ENCODE measurements around the gene GAS1. TPM values are rescaled to one million over a fixed set of nuclear protein-coding genes. Genes with fewer than 3 reads are reported as not detected.

GAS1 gene
- total RNA-seq, 1 experiment from 2014 or later: 0.07 TPM

GRCh38 chr9:86977205-86977835 lies 30.0 kb upstream of the GAS1 start:
- H3K4me1 ChIP-seq (ENCODE audit: control insufficient read depth in 1 of 2, insufficient read depth in 2 of 2, low read length in 2 of 2): no peaks in the 10 kb centered on the region
- no peaks in the 10 kb centered on the region for H3K9me2 ChIP-seq (ENCODE audit: insufficient read depth)
- POLR2A ChIA-PET: no interaction called here
- H4K20me1 ChIP-seq (ENCODE audit: insufficient read depth): no peaks in the 10 kb centered on the region
- H2AFZ ChIP-seq (ENCODE audit: low read depth, low read length, poor library complexity, severe bottlenecking): no peak overlapping the region
- no peak for TF ChIP-seq EZH2phosphoT487 (IDR thresholded peaks at IDR 0.05; ENCODE audit: borderline replicate concordance)
- TF ChIP-seq, protein P1, sequence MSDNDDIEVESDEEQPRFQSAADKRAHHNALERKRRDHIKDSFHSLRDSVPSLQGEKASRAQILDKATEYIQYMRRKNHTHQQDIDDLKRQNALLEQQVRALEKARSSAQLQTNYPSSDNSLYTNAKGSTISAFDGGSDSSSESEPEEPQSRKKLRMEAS (IDR thresholded peaks at IDR 0.05): no peak
- no TSS peak for BruUV-seq (replicated peaks)
- H3K27ac ChIP-seq (ENCODE audit: low read depth, low read length): no peak overlapping the region
- peaks cover 66% of the 10 kb centered on the region for H3K27me3 ChIP-seq (ENCODE audit: insufficient read depth, low read length)
- RAD21 ChIA-PET (ENCODE audit: low non-redundant PET in 1 of 2, low total read pairs in 2 of 2, uncharacterized antibody in 2 of 2, unreplicated experiment in 2 of 2): no interaction called here
- H3K9ac ChIP-seq (ENCODE audit: low read length): no peak overlapping the region
- intact Hi-C loops (cut with micrococcal nuclease): no loop called here
- CTCF ChIA-PET: no interaction called here
- no peaks in the 10 kb centered on the region for H3K9me3 ChIP-seq (ENCODE audit: control insufficient read depth in 1 of 2, insufficient read depth in 1 of 2, low read depth in 1 of 2, low read length in 2 of 2)
- no peaks in the 10 kb centered on the region for H3K36me3 ChIP-seq (ENCODE audit: control insufficient read depth in 1 of 2, insufficient read depth in 2 of 2, low read length in 2 of 2)
- ATAC-seq (no peak), DNase-seq (ENCODE audit: low read depth, low spot score) (no peak)
- H3K79me2 ChIP-seq (ENCODE audit: insufficient read depth, low read length): no peaks in the 10 kb centered on the region
- no peak overlapping the region for H3K4me3 ChIP-seq (replicated peaks in 1 of 2; ENCODE audit: low read depth in 1 of 2, low read length in 2 of 2)
- H3K4me2 ChIP-seq (ENCODE audit: low read length): no peak overlapping the region

GRCh38 chr9:86975606-86976005 lies 28.3 kb upstream of the GAS1 start:
- Histone ChIP-seq H3K4me1 (ENCODE audit: control insufficient read depth in 1 of 2, insufficient read depth in 2 of 2, low read length in 2 of 2) (no peaks in the 10 kb centered on the region), H3K9ac (ENCODE audit: low read length) (no peak overlapping the region), H3K27me3 (ENCODE audit: insufficient read depth, low read length) (peaks cover 58% of the 10 kb centered on the region), H3K36me3 (ENCODE audit: control insufficient read depth in 1 of 2, insufficient read depth in 2 of 2, low read length in 2 of 2) (no peaks in the 10 kb centered on the region), H3K27ac (ENCODE audit: low read depth, low read length) (no peak overlapping the region), H4K20me1 (ENCODE audit: insufficient read depth) (no peaks in the 10 kb centered on the region), H3K79me2 (ENCODE audit: insufficient read depth, low read length) (no peaks in the 10 kb centered on the region), H3K4me3 (replicated peaks in 1 of 2; ENCODE audit: low read depth in 1 of 2, low read length in 2 of 2) (no peak overlapping the region), H2AFZ (ENCODE audit: low read depth, low read length, poor library complexity, severe bottlenecking) (no peak overlapping the region), H3K4me2 (ENCODE audit: low read length) (no peak overlapping the region), H3K9me2 (ENCODE audit: insufficient read depth) (no peaks in the 10 kb centered on the region), H3K9me3 (ENCODE audit: control insufficient read depth in 1 of 2, insufficient read depth in 1 of 2, low read depth in 1 of 2, low read length in 2 of 2) (no peaks in the 10 kb centered on the region)
- ChIA-PET POLR2A (interaction anchor here (0.6 kb wide), 1 partner anchor 55 kb away, joined by 5 read pairs; no protein-coding TSS in a partner anchor), CTCF (no interaction called here), RAD21 (ENCODE audit: low non-redundant PET in 1 of 2, low total read pairs in 2 of 2, uncharacterized antibody in 2 of 2, unreplicated experiment in 2 of 2) (no interaction called here)
- intact Hi-C loops (cut with micrococcal nuclease): no loop called here
- DNase-seq (ENCODE audit: low read depth, low spot score) (no peak), ATAC-seq (no peak)
- no TSS peak for BruUV-seq (replicated peaks)
- TF ChIP-seq POLR2AphosphoS5 (IDR thresholded peaks at IDR 0.05; ENCODE audit: low read depth, low read length) (no peak), TCF7L2 (IDR thresholded peaks at IDR 0.05; ENCODE audit: borderline replicate concordance, extremely low read depth, insufficient read depth, insufficient read length) (no peak), SIN3A (IDR thresholded peaks at IDR 0.05; ENCODE audit: low read depth) (no peak), EZH2phosphoT487 (IDR thresholded peaks at IDR 0.05; ENCODE audit: borderline replicate concordance) (no peak), ZFX (IDR thresholded peaks at IDR 0.05) (no peak), EGR1 (IDR thresholded peaks at IDR 0.05; ENCODE audit: low read depth) (no peak), CBX3 (IDR thresholded peaks at IDR 0.05; ENCODE audit: low read depth) (no peak), ZBTB33 (IDR thresholded peaks at IDR 0.05; ENCODE audit: extremely low read depth, insufficient replicate concordance, low read length) (no peak), POLR2A (IDR thresholded peaks at IDR 0.05; ENCODE audit: borderline replicate concordance, extremely low read depth, insufficient read depth, insufficient read length) (no peak), YY1 (IDR thresholded peaks at IDR 0.05; ENCODE audit: extremely low read depth, insufficient replicate concordance, low read depth, low read length) (no peak), ZNF274 (IDR thresholded peaks at IDR 0.05; ENCODE audit: low read depth, low read length) (no peak), ELF1 (IDR thresholded peaks at IDR 0.05; ENCODE audit: borderline replicate concordance, low read depth) (no peak), EZH2 (IDR thresholded peaks at IDR 0.05) (no peak), FOSL1 (IDR thresholded peaks at IDR 0.05; ENCODE audit: low read depth) (no peak), JUND (IDR thresholded peaks at IDR 0.05) (no peak)
- TF ChIP-seq, protein P2, sequence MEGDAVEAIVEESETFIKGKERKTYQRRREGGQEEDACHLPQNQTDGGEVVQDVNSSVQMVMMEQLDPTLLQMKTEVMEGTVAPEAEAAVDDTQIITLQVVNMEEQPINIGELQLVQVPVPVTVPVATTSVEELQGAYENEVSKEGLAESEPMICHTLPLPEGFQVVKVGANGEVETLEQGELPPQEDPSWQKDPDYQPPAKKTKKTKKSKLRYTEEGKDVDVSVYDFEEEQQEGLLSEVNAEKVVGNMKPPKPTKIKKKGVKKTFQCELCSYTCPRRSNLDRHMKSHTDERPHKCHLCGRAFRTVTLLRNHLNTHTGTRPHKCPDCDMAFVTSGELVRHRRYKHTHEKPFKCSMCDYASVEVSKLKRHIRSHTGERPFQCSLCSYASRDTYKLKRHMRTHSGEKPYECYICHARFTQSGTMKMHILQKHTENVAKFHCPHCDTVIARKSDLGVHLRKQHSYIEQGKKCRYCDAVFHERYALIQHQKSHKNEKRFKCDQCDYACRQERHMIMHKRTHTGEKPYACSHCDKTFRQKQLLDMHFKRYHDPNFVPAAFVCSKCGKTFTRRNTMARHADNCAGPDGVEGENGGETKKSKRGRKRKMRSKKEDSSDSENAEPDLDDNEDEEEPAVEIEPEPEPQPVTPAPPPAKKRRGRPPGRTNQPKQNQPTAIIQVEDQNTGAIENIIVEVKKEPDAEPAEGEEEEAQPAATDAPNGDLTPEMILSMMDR (IDR thresholded peaks at IDR 0.05 in 2 of 3, conservative IDR thresholded peaks at IDR 0.05 in 1 of 3; ENCODE audit: borderline replicate concordance in 1 of 3, insufficient read depth in 1 of 3, low read depth in 2 of 3, low read length in 2 of 3): no peak

Data from HCT116 (cell line).